Esophagus squamous epithelium (tissue), 4 donors: ENCODE measurements around the gene MAP2K3.

Experiments used
- POLR2A ChIP-seq, 4 donors: fragments of 450-650 bp; IDR thresholded peaks; one replicate each; pipeline ENCODE4 v1.6.1; 2017; ENCODE audit warnings: antibody characterized with exemption in 4 of 4, mild to moderate bottlenecking in 4 of 4, moderate library complexity in 3 of 4
- TF ChIP-seq, protein P1 (sequence below), 6 experiments: fragments of 450-650 bp in 4 of 6; fragments of 200-600 bp in 2 of 6; sonication (generic) in 2 of 6; IDR thresholded peaks; one replicate each; pipeline ENCODE4 v1.5.1; 2016 to 2019; ENCODE audit warnings: antibody characterized with exemption in 6 of 6, mild to moderate bottlenecking in 4 of 6, moderate library complexity in 4 of 6

DNA sequence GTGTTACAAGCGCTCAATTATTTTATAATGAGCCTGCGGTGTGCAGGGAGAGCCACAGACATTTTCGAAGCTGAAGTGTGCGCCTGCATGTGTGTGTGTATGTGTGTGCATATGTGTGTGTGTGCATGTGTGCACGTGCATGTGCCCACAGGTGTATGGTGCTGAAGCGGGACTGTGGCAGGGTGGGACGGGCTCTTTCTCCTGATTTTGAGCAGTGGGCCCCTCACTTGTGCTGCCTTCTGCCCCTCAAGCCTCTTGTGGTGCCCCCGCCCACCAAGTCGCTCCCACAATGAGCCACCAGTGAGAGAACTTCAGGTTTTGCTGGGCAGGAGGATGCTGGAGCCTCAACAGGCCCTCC is 75.0 kb downstream of the MAP2K3 start:
- TF ChIP-seq, protein P1, sequence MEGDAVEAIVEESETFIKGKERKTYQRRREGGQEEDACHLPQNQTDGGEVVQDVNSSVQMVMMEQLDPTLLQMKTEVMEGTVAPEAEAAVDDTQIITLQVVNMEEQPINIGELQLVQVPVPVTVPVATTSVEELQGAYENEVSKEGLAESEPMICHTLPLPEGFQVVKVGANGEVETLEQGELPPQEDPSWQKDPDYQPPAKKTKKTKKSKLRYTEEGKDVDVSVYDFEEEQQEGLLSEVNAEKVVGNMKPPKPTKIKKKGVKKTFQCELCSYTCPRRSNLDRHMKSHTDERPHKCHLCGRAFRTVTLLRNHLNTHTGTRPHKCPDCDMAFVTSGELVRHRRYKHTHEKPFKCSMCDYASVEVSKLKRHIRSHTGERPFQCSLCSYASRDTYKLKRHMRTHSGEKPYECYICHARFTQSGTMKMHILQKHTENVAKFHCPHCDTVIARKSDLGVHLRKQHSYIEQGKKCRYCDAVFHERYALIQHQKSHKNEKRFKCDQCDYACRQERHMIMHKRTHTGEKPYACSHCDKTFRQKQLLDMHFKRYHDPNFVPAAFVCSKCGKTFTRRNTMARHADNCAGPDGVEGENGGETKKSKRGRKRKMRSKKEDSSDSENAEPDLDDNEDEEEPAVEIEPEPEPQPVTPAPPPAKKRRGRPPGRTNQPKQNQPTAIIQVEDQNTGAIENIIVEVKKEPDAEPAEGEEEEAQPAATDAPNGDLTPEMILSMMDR (IDR thresholded peaks at IDR 0.05), result no peak
- TF ChIP-seq POLR2A (IDR thresholded peaks at IDR 0.05), result no peak
